HUES64 (cell line): ENCODE results near the gene CDC14B.

Experiments
- H3K27ac ChIP-seq: 2 replicates; pipeline ENCODE4 v1.7.0; 2013; ENCODE audit warnings: low read depth, low read length, inconsistent platforms
- H3K27me3 ChIP-seq: 2 replicates; pipeline ENCODE4 v1.6.1; 2013; ENCODE audit warnings: mild to moderate bottlenecking, low read length; ENCODE audit not compliant: insufficient read depth
- H3K36me3 ChIP-seq: 2 replicates; pipeline ENCODE4 v1.6.1; 2013; ENCODE audit warnings: mild to moderate bottlenecking, low read length; ENCODE audit not compliant: insufficient read depth
- H3K4me1 ChIP-seq: 2 replicates; pipeline ENCODE4 v1.6.1; 2013; ENCODE audit warnings: mild to moderate bottlenecking, low read length, moderate library complexity; ENCODE audit not compliant: insufficient read depth
- H3K4me3 ChIP-seq: 2 replicates; pipeline ENCODE4 v1.5.1; 2013; ENCODE audit warnings: mild to moderate bottlenecking, low read length, moderate library complexity
- H3K9ac ChIP-seq: 2 replicates; pipeline ENCODE4 v1.6.1; 2013; ENCODE audit warnings: mild to moderate bottlenecking, low read depth, low read length
- H3K9me3 ChIP-seq: 2 replicates; pipeline ENCODE4 v1.6.1; 2013; ENCODE audit warnings: low read depth, low read length; ENCODE audit not compliant: insufficient read depth
- WGBS: fragments of 150-250, 120-280 bp; methylation state at CpG from one replicate; pipeline ENCODE4 v1.1.7; 2013; ENCODE audit warnings: missing lambda C conversion rate; 5-methylcytosine and 5-hydroxymethylcytosine counted together

CDC14B gene

DNA sequence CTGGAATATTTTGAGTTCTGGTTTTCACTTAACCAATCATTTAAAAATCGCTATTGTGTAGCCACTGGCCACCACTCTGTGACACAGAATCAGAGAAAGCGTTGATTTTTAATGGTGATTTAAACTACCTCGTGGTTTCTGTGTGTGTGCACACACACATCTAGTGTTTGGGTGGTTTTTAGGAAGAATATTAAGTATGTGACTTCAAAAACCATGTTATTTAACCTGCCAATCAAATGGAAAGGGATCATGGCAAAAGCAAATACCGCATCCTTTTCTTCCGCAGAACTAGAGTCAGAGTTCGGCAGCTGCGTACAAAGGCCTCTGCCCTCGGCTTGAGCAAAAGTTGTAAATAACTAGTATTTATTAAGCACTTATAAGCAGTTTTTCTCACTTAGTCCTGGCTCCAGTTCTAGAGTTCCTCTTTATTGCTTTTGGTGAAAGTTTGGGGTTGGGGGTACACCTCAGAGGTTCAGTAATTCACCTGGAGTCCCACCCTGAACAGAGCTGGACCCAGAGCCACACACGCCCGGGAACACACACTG is 129.0 kb downstream of the CDC14B start:
- Histone ChIP-seq H3K27me3 (no peaks in the 10 kb centered on the region), H3K36me3 (peaks cover 50% of the 10 kb centered on the region), H3K4me1 (peaks cover 4% of the 10 kb centered on the region; the same call in 1 of the 2 replicates), H3K9me3 (no peaks in the 10 kb centered on the region), H3K9ac (no peak overlapping the region), H3K27ac (no peak overlapping the region), H3K4me3 (no peak overlapping the region)
- WGBS = 95% methylated on average over 10 of the region's 10 CpGs

GRCh38 chr9:96489482-96489979 is 130.1 kb downstream of the CDC14B start:
- WGBS = 93% methylated on average over 12 of the region's 12 CpGs
- no peak overlapping the region for H3K9ac ChIP-seq
- no peak overlapping the region for H3K27ac ChIP-seq
- no peak overlapping the region for H3K4me3 ChIP-seq
- H3K36me3 ChIP-seq = peaks cover 58% of the 10 kb centered on the region
- no peaks in the 10 kb centered on the region for H3K27me3 ChIP-seq
- no peaks in the 10 kb centered on the region for H3K9me3 ChIP-seq
- peaks cover 4% of the 10 kb centered on the region; the same call in 1 of the 2 replicates for H3K4me1 ChIP-seq

- Histone ChIP-seq H3K4me1 (no peaks in the 10 kb centered on the region), H3K27ac (no peak overlapping the region), H3K9ac (no peak overlapping the region), H3K27me3 (no peaks in the 10 kb centered on the region), H3K4me3 (no peak overlapping the region), H3K36me3 (peaks cover 67% of the 10 kb centered on the region), H3K9me3 (no peaks in the 10 kb centered on the region)
- WGBS = 94% methylated on average over 10 of the region's 10 CpGs
These were observed 131.7 kb downstream of the CDC14B start for GRCh38 chr9:96487949-96488348.

GRCh38 chr9:96487029-96487396 is 132.6 kb downstream of the CDC14B start:
- no peak overlapping the region for H3K27ac ChIP-seq
- H3K4me1 ChIP-seq = no peaks in the 10 kb centered on the region
- H3K4me3 ChIP-seq = no peak overlapping the region
- WGBS = 92% methylated on average over 1 of the region's 1 CpG
- H3K9me3 ChIP-seq = no peaks in the 10 kb centered on the region
- H3K27me3 ChIP-seq = no peaks in the 10 kb centered on the region
- H3K36me3 ChIP-seq = peaks cover 68% of the 10 kb centered on the region
- H3K9ac ChIP-seq = no peak overlapping the region

- H3K27ac ChIP-seq = no peak overlapping the region
- H3K27me3 ChIP-seq = no peaks in the 10 kb centered on the region
- H3K4me3 ChIP-seq = no peak overlapping the region
- H3K4me1 ChIP-seq = no peaks in the 10 kb centered on the region
- H3K9ac ChIP-seq = no peak overlapping the region
- WGBS = 90% methylated on average over 7 of the region's 7 CpGs
- H3K36me3 ChIP-seq = peaks cover 65% of the 10 kb centered on the region
- no peaks in the 10 kb centered on the region for H3K9me3 ChIP-seq
These were observed 133.1 kb downstream of the CDC14B start for GRCh38 chr9:96486386-96487028.

DNA sequence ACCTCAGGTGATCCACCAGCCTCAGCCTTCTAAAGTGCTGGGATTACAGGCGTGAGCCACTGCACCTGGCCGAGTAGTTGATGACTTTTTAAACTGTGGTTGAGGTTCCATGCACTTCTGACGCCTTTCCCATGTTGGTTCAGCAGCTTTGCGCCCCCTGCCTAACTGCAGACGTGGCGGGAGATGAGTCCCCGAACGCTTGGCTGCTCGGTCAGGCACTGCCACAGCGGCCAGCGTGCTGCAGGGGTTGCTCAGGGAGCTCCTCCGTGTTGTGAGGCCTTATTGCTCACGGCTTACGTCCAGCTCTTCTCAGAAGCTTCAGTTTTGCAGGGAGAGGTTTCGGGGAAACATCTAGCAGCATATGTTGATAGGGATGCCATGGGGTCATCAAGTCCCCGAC is 134.4 kb downstream of the CDC14B start:
- Histone ChIP-seq H3K9ac (no peak overlapping the region), H3K4me1 (no peaks in the 10 kb centered on the region), H3K27ac (no peak overlapping the region), H3K27me3 (no peaks in the 10 kb centered on the region), H3K9me3 (no peaks in the 10 kb centered on the region), H3K36me3 (peaks cover 53% of the 10 kb centered on the region), H3K4me3 (no peak overlapping the region)
- 93% methylated on average over 16 of the region's 16 CpGs for WGBS

GRCh38 chr9:96484521-96484931 is 135.1 kb downstream of the CDC14B start:
- WGBS = 92% methylated on average over 4 of the region's 4 CpGs
- no peaks in the 10 kb centered on the region for H3K4me1 ChIP-seq
- no peak overlapping the region for H3K4me3 ChIP-seq
- H3K9me3 ChIP-seq = no peaks in the 10 kb centered on the region
- H3K27me3 ChIP-seq = no peaks in the 10 kb centered on the region
- no peak overlapping the region for H3K9ac ChIP-seq
- no peak overlapping the region for H3K27ac ChIP-seq
- H3K36me3 ChIP-seq = peaks cover 46% of the 10 kb centered on the region

DNA sequence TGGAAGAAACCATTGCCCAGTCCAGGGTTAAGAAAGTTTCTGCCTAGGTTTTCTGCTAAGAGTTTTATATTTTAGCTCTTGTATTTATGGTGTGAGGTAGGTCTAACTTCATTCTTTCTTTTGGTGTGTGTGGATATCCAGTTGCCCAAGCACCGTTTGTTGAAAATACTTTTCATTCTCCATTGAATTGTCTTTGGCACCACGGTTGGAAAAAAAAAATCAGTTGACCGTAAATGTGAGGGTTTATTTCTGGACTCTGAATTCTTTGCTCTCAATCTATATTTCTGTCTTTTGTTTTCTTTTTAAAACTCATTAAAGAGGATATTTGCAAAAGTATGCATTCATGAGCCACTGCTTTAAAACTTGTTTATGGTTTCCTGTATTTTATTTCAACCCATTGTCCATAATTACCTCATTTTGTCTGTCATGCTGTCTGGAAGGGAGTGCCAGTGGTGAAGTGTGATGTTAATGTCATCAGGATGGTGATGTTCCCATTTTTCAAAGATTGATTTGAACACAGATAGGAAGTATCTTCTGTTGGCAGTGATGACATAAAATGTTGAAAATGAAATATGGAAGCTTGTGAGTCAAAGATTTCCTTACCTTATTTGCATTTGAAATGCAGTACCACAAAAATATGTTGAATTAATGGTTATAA is 135.8 kb downstream of the CDC14B start:
- no peak overlapping the region for H3K9ac ChIP-seq
- WGBS = 82% methylated on average over 2 of the region's 3 CpGs
- no peak overlapping the region for H3K27ac ChIP-seq
- H3K4me3 ChIP-seq = no peak overlapping the region
- no peaks in the 10 kb centered on the region for H3K27me3 ChIP-seq
- peaks cover 45% of the 10 kb centered on the region for H3K36me3 ChIP-seq
- H3K9me3 ChIP-seq = no peaks in the 10 kb centered on the region
- no peaks in the 10 kb centered on the region for H3K4me1 ChIP-seq

DNA sequence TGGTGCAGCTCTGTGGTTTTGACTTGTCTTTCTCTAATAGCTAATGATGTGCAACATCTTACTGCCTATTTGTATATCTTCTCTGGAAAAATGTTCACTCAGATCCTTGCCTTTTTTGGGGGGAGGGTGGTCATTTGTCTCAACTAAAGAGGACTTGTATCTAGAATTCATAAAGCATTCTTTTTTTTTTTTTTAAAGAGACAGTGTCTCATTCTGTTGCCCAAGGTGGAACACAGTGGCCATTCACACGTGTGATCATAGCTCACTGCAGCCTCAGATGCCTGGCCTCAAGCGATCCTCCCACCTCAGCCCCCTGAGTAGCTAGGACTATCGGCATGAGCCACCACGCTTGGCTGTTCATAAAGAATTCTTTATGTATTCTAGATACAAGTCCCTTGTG is 136.4 kb downstream of the CDC14B start:
- H3K4me1 ChIP-seq = no peaks in the 10 kb centered on the region
- no peak overlapping the region for H3K9ac ChIP-seq
- 75% methylated on average over 3 of the region's 4 CpGs for WGBS
- peaks cover 38% of the 10 kb centered on the region for H3K36me3 ChIP-seq
- H3K27ac ChIP-seq = no peak overlapping the region
- no peak overlapping the region for H3K4me3 ChIP-seq
- no peaks in the 10 kb centered on the region for H3K9me3 ChIP-seq
- H3K27me3 ChIP-seq = no peaks in the 10 kb centered on the region

DNA sequence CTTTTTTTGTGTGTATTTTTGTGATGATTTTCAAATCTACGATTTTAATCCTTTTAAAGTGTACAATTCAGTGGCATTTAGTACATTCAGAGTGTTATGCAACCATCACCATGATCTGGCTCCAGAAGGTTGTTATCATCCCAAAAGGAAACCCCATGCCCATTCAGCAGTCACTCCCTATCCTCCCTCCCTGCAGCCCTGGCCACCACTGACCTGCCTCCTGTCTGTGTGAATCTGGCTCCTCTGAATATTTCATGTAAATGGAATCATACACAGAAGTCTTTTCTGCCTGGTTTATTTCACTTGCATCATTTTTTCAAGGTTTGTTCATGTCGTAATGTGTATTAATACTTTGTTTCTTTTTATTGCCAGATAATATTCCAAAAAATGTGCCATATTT is 137.2 kb downstream of the CDC14B start:
- Histone ChIP-seq H3K27ac (no peak overlapping the region), H3K36me3 (peaks cover 31% of the 10 kb centered on the region), H3K9me3 (no peaks in the 10 kb centered on the region), H3K27me3 (no peaks in the 10 kb centered on the region), H3K9ac (no peak overlapping the region), H3K4me1 (no peaks in the 10 kb centered on the region), H3K4me3 (no peak overlapping the region)
- 88% methylated on average over 1 of the region's 2 CpGs for WGBS

DNA sequence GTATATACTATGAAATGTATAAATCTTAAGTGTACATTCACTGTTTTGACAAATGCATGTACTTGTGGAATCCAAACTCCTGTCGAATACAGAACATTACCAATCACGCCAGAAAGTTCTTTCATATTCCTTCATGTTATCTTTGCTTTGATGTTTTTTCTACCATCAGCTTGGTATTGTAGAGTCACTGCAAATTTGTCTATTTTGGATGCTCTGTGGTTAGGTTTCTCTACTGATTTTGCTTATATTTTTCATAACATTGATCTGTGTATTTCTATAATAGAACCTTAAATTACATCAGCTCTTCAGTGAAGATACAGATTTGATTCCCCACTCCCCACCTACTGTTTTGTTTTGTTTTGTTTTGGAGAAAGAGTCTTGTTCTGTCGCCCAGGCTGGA is 138.9 kb downstream of the CDC14B start:
- Histone ChIP-seq H3K4me3 (no peak overlapping the region), H3K36me3 (peaks cover 25% of the 10 kb centered on the region), H3K4me1 (no peaks in the 10 kb centered on the region), H3K27me3 (no peaks in the 10 kb centered on the region), H3K9me3 (no peaks in the 10 kb centered on the region), H3K9ac (no peak overlapping the region), H3K27ac (no peak overlapping the region)
- WGBS = 96% methylated on average over 3 of the region's 3 CpGs
